GM19023 (cell line): ENCODE results near the gene HGFAC.

Experiments
- ATAC-seq: cut with Tn5 transposase; IDR thresholded peaks from one replicate; pipeline ENCODE4 v1.9.1; 2021; ENCODE audit warnings: mild to moderate bottlenecking, moderate library complexity; ENCODE audit not compliant: unreplicated experiment

Gene HGFAC

GRCh38 chr4:3423406-3423805 is 18.4 kb upstream of the HGFAC start:
- ATAC-seq = no peak

GRCh38 chr4:3423952-3424351 is 17.8 kb upstream of the HGFAC start:
- no peak for ATAC-seq

- no peak for ATAC-seq
These were observed 17.2 kb upstream of the HGFAC start for GRCh38 chr4:3424522-3425095.

- ATAC-seq = no peak
These were observed 15.2 kb upstream of the HGFAC start for GRCh38 chr4:3426465-3427133.

GRCh38 chr4:3427134-3427476 is 14.7 kb upstream of the HGFAC start:
- ATAC-seq = no peak

GRCh38 chr4:3427706-3428446 is 13.9 kb upstream of the HGFAC start:
- ATAC-seq = no peak

GRCh38 chr4:3429651-3430050 is 12.1 kb upstream of the HGFAC start:
- no peak for ATAC-seq

- no peak for ATAC-seq
These were observed 11.2 kb upstream of the HGFAC start for GRCh38 chr4:3430524-3430923.

GRCh38 chr4:3431446-3431993 is 10.2 kb upstream of the HGFAC start:
- no peak for ATAC-seq

- ATAC-seq = no peak
These were observed 9.4 kb upstream of the HGFAC start for GRCh38 chr4:3432381-3432790.

- ATAC-seq = no peak
These were observed 8.5 kb upstream of the HGFAC start for GRCh38 chr4:3433138-3433869.

GRCh38 chr4:3434881-3435685 is 6.7 kb upstream of the HGFAC start:
- no peak for ATAC-seq

GRCh38 chr4:3435686-3435956 is 6.1 kb upstream of the HGFAC start:
- no peak for ATAC-seq

GRCh38 chr4:3436048-3436797 is 5.5 kb upstream of the HGFAC start:
- ATAC-seq = no peak

- no peak for ATAC-seq
These were observed 4.8 kb upstream of the HGFAC start for GRCh38 chr4:3436798-3437581.

- ATAC-seq = no peak
These were observed 4.2 kb upstream of the HGFAC start for GRCh38 chr4:3437582-3437936.

- ATAC-seq = no peak
These were observed 3.5 kb upstream of the HGFAC start for GRCh38 chr4:3437998-3438846.

GRCh38 chr4:3438847-3439180 is 3.0 kb upstream of the HGFAC start:
- ATAC-seq = no peak

GRCh38 chr4:3439391-3439790 is 2.4 kb upstream of the HGFAC start:
- ATAC-seq = no peak
